ENCODE results near the gene MMP13.

- TF ChIP-seq CTCF (IDR thresholded peaks at IDR 0.05) (peak; percentile 42), ZFX (IDR thresholded peaks at IDR 0.05; ENCODE audit: borderline replicate concordance) (no peak)
Observed at GRCh38 chr11:102915044-102915375, 40.5 kb downstream of the MMP13 start.

All from 22Rv1 (cell line).